ENCODE results near the gene CDK5R1. TPM values are rescaled to one million over a fixed set of nuclear protein-coding genes. Genes with fewer than 3 reads are reported as not detected.

The CDK5R1 gene
- total RNA-seq, 1 donor from 2014 or later: 34.1 TPM

DNA sequence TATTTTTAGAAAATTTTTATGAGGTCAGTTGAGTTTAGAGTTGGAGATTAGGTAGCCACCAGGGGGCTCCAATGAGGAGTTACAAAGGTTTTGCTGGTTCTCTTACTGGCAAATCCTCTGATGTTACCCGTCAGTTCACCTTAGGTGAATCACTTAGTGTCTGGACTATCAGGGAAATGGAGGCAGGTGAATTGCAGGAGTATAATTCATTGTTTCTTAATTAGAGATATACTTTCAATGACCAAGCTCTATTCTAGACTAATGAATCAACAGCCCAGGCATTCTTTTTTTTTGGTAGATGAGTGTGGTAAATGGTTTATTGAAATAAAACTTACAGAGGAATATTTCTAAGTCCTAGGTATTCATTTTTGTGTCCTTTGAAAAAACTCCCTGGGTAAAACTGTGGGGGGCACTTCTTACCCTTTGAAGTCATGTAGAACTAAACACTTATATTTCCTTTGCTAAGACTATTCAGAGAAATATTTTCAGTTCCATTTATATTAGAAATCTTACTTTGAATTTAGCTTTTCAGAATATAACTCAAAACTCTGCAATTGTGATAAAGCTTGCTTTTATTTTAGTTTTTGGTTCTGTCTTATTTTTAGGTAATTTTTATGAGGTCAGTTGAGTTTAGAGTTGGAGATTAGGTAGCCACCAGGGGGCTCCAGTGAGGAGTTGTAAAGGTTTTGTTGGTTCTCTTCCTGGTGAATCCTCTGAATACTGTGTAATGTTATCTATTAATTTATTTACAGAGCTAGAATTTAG, 24.8 kb upstream of the CDK5R1 start:
- H3K4me1 Mint-ChIP-seq: no peaks in the 10 kb centered on the region
- H3K36me3 Mint-ChIP-seq (ENCODE audit: low read depth): peaks cover 19% of the 10 kb centered on the region
- TF ChIP-seq, protein P1, sequence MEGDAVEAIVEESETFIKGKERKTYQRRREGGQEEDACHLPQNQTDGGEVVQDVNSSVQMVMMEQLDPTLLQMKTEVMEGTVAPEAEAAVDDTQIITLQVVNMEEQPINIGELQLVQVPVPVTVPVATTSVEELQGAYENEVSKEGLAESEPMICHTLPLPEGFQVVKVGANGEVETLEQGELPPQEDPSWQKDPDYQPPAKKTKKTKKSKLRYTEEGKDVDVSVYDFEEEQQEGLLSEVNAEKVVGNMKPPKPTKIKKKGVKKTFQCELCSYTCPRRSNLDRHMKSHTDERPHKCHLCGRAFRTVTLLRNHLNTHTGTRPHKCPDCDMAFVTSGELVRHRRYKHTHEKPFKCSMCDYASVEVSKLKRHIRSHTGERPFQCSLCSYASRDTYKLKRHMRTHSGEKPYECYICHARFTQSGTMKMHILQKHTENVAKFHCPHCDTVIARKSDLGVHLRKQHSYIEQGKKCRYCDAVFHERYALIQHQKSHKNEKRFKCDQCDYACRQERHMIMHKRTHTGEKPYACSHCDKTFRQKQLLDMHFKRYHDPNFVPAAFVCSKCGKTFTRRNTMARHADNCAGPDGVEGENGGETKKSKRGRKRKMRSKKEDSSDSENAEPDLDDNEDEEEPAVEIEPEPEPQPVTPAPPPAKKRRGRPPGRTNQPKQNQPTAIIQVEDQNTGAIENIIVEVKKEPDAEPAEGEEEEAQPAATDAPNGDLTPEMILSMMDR (conservative IDR thresholded peaks at IDR 0.05): peak; percentile 73
- H3K27ac Mint-ChIP-seq (ENCODE audit: unreplicated experiment): no peak overlapping the region
- no peak overlapping the region for H3K4me3 Mint-ChIP-seq
- H3K27me3 Mint-ChIP-seq (ENCODE audit: low read depth): no peaks in the 10 kb centered on the region
- H3K9me3 Mint-ChIP-seq: no peaks in the 10 kb centered on the region
- peak; percentile 63 for DNase-seq (ENCODE audit: low read depth, low spot score)

DNA sequence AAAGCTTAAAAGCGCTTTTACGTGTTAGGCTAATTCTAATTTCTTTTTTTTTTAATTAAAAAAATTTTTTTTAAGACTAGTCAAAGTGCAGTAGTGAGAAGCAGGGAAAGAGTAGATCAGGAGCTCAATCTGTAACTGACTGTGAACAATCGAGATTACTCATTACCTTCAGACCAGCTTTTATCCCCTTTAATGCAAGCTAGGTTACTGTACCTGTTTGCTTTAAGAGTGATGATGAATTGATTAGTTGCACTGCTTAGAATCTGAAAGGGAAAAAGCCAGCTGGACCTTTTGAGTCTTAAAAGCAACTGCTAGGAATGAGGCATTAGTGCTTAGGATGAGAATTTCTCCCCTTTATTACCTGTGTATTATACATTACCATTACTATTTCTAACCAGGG, 23.5 kb upstream of the CDK5R1 start:
- Mint-ChIP-seq H3K27ac (ENCODE audit: unreplicated experiment) (no peak overlapping the region), H3K4me1 (no peaks in the 10 kb centered on the region), H3K27me3 (ENCODE audit: low read depth) (no peaks in the 10 kb centered on the region), H3K4me3 (no peak overlapping the region), H3K9me3 (no peaks in the 10 kb centered on the region), H3K36me3 (ENCODE audit: low read depth) (peaks cover 26% of the 10 kb centered on the region)
- TF ChIP-seq, protein P1 (conservative IDR thresholded peaks at IDR 0.05): no peak
- DNase-seq (ENCODE audit: low read depth, low spot score): no peak

DNA sequence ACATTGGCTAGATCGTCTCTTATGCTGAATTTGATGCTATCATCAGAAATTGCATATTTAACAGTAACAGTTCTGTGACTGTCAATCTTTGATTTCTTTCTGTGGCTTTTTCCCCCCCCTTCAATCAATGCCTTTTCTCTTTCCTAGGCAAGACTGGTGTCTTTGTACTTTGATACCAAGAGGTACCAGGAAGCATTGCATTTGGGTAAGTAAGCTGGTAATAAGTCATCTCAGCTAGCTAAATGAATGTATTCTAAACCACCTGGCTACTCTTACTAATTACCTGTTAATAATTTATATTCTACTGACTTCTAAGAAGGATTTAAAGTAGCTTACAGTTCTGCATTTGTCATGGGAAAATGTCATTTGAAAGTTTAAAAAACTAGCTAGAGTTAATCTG, 22.4 kb upstream of the CDK5R1 start:
- Mint-ChIP-seq H3K4me3 (no peak overlapping the region), H3K27me3 (ENCODE audit: low read depth) (no peaks in the 10 kb centered on the region), H3K9me3 (no peaks in the 10 kb centered on the region), H3K36me3 (ENCODE audit: low read depth) (peaks cover 24% of the 10 kb centered on the region), H3K4me1 (no peaks in the 10 kb centered on the region), H3K27ac (ENCODE audit: unreplicated experiment) (no peak overlapping the region)
- TF ChIP-seq, protein P1 (conservative IDR thresholded peaks at IDR 0.05): no peak
- DNase-seq (ENCODE audit: low read depth, low spot score): no peak

DNA sequence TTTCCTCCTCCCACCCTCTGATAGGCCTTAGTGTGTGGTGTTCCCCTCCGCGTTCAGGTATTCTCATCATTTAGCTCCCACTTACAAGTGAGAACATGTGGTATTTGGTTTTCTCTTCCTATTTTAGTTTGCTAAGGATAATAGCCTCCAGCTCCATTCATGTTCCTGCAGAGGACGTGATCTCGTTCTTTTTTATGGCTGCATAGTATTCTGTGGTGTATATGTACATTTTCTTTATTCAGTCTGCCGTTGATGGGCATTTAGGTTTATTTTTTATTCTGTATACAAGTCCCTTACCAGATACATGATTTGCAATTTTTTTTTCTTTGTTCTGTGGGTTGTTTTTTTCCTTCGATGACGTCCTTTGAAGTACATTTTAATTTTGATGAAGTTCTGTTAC, 18.8 kb upstream of the CDK5R1 start:
- Mint-ChIP-seq H3K4me3 (no peak overlapping the region), H3K27ac (ENCODE audit: unreplicated experiment) (no peak overlapping the region)

DNA sequence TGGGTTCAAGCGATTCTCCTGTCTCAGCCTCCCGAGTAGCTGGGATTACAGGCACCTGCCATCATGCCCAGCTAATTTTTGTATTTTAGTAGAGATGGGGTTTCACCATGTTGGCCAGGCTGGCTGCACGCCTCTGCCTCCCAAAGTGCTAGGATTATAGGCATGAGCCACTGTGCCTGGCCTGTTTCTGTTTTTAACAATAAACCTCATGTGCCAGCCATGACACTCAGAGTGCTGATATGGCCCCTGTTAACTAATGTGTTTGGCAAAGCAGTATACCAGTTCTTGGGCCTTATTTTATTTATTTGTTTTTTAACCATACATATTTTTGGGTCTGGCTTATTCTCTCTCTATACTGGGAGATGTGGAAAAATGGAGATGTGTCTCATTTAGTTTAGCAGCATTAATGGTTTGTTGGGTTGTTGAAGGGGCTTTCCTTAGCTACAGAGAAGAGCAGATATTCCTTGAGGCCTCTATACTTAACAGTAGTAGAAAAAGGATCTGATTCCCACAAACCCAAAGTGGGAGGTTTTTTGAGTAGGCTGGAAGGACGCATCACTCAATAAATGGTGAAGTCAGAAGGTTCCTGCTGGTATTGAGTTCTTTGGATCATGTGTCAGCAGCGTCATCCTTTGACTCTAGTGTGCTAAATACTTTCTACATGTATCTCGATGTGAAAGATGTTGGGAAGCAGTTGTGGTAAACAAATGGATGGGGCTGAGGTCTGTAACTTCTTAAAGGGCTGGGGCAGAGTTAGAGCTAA, 16.2 kb upstream of the CDK5R1 start:
- Mint-ChIP-seq H3K9me3 (no peaks in the 10 kb centered on the region), H3K36me3 (ENCODE audit: low read depth) (peaks cover 37% of the 10 kb centered on the region), H3K4me3 (no peak overlapping the region), H3K27ac (ENCODE audit: unreplicated experiment) (no peak overlapping the region), H3K4me1 (no peaks in the 10 kb centered on the region), H3K27me3 (ENCODE audit: low read depth) (no peaks in the 10 kb centered on the region)
- TF ChIP-seq, protein P1 (conservative IDR thresholded peaks at IDR 0.05): no peak
- DNase-seq (ENCODE audit: low read depth, low spot score): no peak

More for the DNA sequence above, 18.8 kb upstream of the CDK5R1 start:
- TF ChIP-seq, protein P1 (conservative IDR thresholded peaks at IDR 0.05): no peak
- no peak for DNase-seq (ENCODE audit: low read depth, low spot score)
- Mint-ChIP-seq H3K27me3 (ENCODE audit: low read depth) (no peaks in the 10 kb centered on the region), H3K9me3 (no peaks in the 10 kb centered on the region), H3K4me1 (no peaks in the 10 kb centered on the region), H3K36me3 (ENCODE audit: low read depth) (peaks cover 27% of the 10 kb centered on the region)
